ENCODE results near the gene NTM.

NTM gene

DNA sequence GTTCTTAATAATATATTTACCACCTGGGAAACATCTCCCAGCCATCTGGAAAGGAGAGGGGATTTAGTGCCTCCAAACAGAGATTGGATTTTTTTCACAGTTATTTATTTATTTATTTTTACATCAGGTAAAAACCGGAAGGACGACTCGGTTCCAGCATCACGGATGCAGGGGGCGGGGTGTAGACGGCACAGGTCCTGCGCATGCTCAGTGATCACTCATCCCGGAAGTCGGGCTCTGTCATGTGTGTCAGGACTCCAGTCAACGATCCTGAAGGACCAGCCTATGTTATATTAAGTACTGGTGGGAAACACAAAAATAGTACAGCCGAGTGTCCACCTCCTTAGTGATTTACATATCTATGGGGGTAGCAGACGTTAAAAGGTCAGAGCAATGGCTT, 467.6 kb downstream of the NTM start:
- TF ChIP-seq, protein P1, sequence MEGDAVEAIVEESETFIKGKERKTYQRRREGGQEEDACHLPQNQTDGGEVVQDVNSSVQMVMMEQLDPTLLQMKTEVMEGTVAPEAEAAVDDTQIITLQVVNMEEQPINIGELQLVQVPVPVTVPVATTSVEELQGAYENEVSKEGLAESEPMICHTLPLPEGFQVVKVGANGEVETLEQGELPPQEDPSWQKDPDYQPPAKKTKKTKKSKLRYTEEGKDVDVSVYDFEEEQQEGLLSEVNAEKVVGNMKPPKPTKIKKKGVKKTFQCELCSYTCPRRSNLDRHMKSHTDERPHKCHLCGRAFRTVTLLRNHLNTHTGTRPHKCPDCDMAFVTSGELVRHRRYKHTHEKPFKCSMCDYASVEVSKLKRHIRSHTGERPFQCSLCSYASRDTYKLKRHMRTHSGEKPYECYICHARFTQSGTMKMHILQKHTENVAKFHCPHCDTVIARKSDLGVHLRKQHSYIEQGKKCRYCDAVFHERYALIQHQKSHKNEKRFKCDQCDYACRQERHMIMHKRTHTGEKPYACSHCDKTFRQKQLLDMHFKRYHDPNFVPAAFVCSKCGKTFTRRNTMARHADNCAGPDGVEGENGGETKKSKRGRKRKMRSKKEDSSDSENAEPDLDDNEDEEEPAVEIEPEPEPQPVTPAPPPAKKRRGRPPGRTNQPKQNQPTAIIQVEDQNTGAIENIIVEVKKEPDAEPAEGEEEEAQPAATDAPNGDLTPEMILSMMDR (IDR thresholded peaks at IDR 0.05; ENCODE audit: control insufficient read depth, extremely low read depth, insufficient read depth): no peak
- no peak for DNase-seq (ENCODE audit: low read depth)
- no peak overlapping the region for H3K4me3 ChIP-seq (ENCODE audit: low read depth, low read length)

DNA sequence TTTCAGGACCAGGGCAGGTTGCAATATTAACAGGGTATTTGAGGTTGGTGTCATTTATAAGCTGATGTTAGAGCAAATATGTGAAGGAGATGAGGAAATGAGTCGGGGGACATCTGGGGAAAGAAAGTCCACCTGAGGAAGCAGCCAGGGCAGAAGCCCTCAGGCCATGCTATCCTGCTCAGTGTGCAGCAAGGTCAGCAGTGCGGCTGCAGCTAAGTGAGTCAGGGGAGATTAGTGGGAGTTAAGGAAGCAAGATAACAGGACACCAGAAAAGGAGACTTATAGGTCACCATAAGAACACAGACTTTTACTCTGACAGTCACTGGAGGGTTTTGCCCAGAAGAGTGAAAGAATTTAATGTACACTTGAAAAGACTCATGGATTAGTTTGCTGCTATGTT, 468.9 kb downstream of the NTM start:
- DNase-seq (ENCODE audit: low read depth): no peak
- TF ChIP-seq, protein P1 (IDR thresholded peaks at IDR 0.05; ENCODE audit: control insufficient read depth, extremely low read depth, insufficient read depth): no peak
- no peak overlapping the region for H3K4me3 ChIP-seq (ENCODE audit: low read depth, low read length)

DNA sequence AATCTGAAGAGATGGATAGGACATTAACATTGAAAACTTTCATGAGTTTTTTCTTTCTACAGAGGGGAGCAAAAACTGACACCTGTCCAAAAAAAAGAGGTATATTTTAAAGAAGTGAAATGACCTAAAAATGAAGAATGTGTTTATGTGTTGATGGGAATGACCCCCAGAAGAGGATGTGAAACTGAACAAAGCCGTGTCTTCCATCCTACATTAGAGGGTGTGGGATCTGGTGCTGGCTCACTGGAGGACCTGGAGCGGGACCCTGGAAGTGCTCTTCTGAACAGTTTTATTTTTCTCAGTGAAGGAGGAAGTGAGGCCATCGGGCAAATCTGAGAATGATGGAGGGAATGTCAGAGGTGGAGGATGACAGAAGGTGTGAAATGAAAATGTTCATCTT, 470.1 kb downstream of the NTM start:
- TF ChIP-seq, protein P1 (IDR thresholded peaks at IDR 0.05; ENCODE audit: control insufficient read depth, extremely low read depth, insufficient read depth): no peak

DNA sequence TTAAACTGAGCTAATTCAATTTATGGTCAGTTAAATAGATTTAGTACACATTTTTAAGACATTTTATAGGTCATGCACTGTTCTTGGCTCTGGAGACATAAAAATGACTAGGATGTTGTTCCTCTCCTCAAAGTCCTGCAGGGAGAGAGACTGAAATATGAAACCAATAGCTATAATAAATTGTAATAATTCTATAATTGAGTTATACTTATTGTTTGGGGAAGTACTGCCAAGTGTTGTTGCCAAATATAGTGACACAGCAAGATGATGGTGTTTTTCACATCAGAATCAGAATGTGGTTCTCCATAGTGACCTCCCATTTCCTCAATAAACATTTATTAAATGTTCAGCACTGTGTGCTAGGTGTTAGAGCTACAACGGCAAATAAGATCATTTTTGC, 470.6 kb downstream of the NTM start:
- H3K4me3 ChIP-seq (ENCODE audit: low read depth, low read length): no peak overlapping the region
- TF ChIP-seq, protein P1 (IDR thresholded peaks at IDR 0.05; ENCODE audit: control insufficient read depth, extremely low read depth, insufficient read depth): no peak
- DNase-seq (ENCODE audit: low read depth): no peak

More for the DNA sequence above, 470.1 kb downstream of the NTM start:
- DNase-seq (ENCODE audit: low read depth): no peak
- no peak overlapping the region for H3K4me3 ChIP-seq (ENCODE audit: low read depth, low read length)

DNA sequence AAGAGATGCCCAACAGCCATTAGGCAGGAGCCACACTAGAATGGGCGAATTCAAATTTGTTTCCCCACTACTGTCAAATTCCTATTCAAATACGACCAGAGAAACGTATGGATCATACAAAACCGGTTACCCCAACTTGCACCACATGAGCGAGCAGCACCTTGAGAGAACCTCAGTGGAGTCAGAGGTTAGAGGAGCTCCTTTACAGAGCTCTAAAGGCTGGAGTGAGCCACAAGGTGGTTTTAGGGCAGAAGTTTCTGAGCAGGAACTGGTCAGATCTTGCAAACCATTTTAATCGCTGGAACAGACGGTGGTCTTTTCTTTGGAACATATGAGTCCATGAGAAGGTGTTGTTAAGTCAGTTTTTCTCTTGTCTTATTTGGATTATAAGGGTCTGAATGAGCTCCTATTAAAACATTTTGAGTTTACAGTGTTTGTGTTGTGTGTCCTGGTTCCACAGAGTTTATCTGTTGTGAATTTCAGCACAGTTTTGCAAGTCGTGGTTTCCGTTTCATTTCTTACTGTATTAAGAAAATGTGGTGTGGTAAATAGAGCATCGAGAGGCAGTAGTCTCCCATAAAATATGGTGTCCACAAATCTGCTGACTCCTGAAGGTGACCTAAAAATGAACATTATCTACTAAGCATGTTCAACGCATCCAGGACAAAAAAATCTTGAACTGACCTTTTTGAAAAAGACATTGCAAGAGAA, 471.7 kb downstream of the NTM start:
- no peak for DNase-seq (ENCODE audit: low read depth)
- no peak overlapping the region for H3K4me3 ChIP-seq (ENCODE audit: low read depth, low read length)
- TF ChIP-seq, protein P1 (IDR thresholded peaks at IDR 0.05; ENCODE audit: control insufficient read depth, extremely low read depth, insufficient read depth): no peak

DNA sequence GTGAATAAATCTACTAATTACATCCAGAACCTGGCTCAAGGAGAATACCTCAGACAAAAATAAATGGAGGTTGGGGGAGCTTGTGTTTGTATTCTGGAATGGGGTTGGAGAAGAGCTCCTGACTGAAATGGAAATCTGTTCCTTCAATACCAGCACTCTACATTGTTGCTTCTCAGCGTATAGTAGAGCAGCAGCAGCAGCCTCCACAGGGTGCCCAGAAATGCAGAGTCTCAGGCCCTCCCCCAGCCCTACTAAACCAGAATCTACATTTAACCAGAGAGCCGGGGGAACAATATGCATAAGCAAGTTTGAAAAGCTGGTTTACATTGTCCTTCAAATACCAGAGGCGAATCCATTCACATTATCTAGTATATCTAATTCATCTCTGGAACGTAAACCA, 474.8 kb downstream of the NTM start:
- TF ChIP-seq, protein P1 (IDR thresholded peaks at IDR 0.05; ENCODE audit: control insufficient read depth, extremely low read depth, insufficient read depth): no peak
- H3K4me3 ChIP-seq (ENCODE audit: low read depth, low read length): no peak overlapping the region
- no peak for DNase-seq (ENCODE audit: low read depth)

DNA sequence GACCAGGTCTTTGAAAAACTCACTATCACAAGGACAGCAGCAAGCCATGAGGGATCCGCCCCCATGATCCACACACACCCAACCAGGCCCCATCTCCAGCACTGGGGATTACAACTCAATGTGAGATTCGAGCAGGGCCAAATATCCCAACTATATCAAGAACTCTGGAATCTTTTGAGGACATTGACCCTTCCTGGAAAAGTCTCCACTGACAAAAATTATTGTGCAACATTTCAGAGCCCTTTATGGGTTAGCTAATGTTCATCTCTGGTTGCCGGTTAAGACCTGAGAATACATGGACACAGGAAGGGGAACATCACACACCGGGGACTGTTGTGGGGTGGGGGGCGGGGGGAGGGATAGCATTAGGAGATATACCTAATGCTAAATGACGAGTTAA, 479.1 kb downstream of the NTM start:
- no peak overlapping the region for H3K4me3 ChIP-seq (ENCODE audit: low read depth, low read length)
- DNase-seq (ENCODE audit: low read depth): no peak
- TF ChIP-seq, protein P1 (IDR thresholded peaks at IDR 0.05; ENCODE audit: control insufficient read depth, extremely low read depth, insufficient read depth): no peak
